Prostate gland (tissue), 2 donors: ENCODE results near the gene FCGBP.
"Not testable (repeated sequence)": the region's sequence is repeated elsewhere in the genome, so short reads cannot be mapped to it uniquely, and the experiment has no call there.

Experiments
- POLR2A ChIP-seq: fragments of 450-650 bp; IDR thresholded peaks from one replicate; pipeline ENCODE4 v1.6.1; 2016; ENCODE audit warnings: antibody characterized with exemption, mild to moderate bottlenecking
- POLR2AphosphoS5 ChIP-seq: sonication (generic); formaldehyde crosslinking; IDR thresholded peaks from one replicate; pipeline ENCODE4 v1.6.1; 2017; ENCODE audit warnings: antibody characterized with exemption
- TF ChIP-seq, protein P1 (sequence below), 4 experiments: fragments of 200-600 bp in 2 of 4; fragments of 450-650 bp in 2 of 4; sonication (generic) in 2 of 4; IDR thresholded peaks; 1 replicate in 3 of 4; 2 replicates in 1 of 4; pipeline ENCODE4 v1.5.1; 2016 to 2019; ENCODE audit warnings: antibody characterized with exemption in 4 of 4, mild to moderate bottlenecking in 2 of 4, moderate library complexity in 2 of 4

DNA sequence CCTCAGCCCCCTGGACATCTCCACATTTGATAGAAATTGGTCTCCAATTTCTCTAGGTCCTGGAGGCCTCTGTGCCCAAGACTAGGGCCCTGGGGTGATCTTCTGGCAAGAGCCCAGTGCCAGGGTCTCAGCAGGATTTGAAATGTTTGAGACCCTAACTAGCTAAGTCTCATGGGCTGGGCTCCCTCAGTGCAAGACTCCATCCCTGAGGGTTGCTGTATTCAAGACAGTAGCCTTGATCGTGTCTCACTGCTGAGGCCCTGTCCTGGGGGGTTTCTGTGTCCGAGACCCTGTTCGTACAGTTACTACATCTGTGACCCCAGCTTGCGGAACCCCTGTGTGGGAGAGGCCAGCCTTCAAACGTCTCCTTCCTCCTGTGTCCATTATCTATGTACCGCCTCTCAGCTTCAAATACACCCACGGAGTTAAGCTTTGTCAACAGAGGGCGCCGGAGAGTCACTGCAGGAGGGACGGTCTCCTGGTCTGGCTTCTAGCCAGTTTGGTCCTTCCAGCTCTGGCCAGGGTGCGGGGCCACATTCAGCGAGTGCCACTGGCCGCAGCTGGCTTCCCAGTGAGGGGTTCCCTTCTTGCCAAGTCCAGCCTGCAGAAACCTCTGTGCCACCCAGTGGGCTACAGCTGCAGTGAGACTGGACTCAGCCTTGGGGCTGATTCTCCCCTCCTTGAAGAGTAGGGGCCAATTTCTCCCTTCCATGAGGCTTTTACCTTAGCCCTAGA, 36.8 kb downstream of the FCGBP start:
- TF ChIP-seq, protein P1, sequence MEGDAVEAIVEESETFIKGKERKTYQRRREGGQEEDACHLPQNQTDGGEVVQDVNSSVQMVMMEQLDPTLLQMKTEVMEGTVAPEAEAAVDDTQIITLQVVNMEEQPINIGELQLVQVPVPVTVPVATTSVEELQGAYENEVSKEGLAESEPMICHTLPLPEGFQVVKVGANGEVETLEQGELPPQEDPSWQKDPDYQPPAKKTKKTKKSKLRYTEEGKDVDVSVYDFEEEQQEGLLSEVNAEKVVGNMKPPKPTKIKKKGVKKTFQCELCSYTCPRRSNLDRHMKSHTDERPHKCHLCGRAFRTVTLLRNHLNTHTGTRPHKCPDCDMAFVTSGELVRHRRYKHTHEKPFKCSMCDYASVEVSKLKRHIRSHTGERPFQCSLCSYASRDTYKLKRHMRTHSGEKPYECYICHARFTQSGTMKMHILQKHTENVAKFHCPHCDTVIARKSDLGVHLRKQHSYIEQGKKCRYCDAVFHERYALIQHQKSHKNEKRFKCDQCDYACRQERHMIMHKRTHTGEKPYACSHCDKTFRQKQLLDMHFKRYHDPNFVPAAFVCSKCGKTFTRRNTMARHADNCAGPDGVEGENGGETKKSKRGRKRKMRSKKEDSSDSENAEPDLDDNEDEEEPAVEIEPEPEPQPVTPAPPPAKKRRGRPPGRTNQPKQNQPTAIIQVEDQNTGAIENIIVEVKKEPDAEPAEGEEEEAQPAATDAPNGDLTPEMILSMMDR (IDR thresholded peaks at IDR 0.05) = peak in 1 of 4 experiments; percentile 31
- TF ChIP-seq POLR2AphosphoS5, POLR2A: not testable (repeated sequence)
